Measurements from ENCODE around the gene LTBP1.

The LTBP1 gene

DNA sequence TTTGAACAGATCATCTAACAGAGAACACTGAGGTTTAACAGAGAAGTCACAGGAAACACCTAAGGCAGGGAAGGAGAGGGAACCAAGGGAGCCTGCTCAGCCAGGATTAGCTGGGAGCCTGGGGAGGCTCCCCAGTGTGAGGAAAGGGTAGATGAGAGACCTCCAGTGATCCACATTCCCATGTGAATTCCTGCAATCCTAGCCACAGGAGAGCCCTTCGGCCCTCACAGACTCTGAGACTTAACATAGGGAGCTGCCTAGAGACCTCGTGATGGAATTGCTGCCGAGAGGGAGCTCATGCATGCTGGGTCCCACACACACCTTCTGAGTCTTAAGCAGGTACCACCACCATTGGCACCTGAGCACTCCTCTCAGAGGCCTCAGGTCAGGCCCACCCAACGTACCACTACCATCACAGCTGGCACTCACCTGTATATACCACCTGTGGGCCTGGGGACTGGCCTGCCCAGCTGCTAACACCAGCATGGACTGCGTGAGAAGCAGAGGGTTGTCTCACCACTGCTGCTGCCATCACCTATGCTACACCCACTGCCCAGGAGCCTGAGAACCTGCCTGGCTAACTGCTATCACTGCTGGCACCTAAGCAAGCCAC, 303.8 kb downstream of the LTBP1 start:
- DNase-seq (ENCODE audit: extremely low read depth, insufficient read length): no peak
- Histone ChIP-seq H3K36me3 (ENCODE audit: control insufficient read depth, insufficient read depth, low read length) (no peaks in the 10 kb centered on the region), H3K4me3 (replicated peaks; ENCODE audit: low read depth, low read length) (no peak overlapping the region), H3K27me3 (replicated peaks; ENCODE audit: control insufficient read depth, insufficient read depth, low read length) (no peaks in the 10 kb centered on the region; the same call in 1 of the 2 replicates)
- TF ChIP-seq, protein P1, sequence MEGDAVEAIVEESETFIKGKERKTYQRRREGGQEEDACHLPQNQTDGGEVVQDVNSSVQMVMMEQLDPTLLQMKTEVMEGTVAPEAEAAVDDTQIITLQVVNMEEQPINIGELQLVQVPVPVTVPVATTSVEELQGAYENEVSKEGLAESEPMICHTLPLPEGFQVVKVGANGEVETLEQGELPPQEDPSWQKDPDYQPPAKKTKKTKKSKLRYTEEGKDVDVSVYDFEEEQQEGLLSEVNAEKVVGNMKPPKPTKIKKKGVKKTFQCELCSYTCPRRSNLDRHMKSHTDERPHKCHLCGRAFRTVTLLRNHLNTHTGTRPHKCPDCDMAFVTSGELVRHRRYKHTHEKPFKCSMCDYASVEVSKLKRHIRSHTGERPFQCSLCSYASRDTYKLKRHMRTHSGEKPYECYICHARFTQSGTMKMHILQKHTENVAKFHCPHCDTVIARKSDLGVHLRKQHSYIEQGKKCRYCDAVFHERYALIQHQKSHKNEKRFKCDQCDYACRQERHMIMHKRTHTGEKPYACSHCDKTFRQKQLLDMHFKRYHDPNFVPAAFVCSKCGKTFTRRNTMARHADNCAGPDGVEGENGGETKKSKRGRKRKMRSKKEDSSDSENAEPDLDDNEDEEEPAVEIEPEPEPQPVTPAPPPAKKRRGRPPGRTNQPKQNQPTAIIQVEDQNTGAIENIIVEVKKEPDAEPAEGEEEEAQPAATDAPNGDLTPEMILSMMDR (IDR thresholded peaks at IDR 0.05; ENCODE audit: insufficient read depth, low read length, poor library complexity, severe bottlenecking): no peak

DNA sequence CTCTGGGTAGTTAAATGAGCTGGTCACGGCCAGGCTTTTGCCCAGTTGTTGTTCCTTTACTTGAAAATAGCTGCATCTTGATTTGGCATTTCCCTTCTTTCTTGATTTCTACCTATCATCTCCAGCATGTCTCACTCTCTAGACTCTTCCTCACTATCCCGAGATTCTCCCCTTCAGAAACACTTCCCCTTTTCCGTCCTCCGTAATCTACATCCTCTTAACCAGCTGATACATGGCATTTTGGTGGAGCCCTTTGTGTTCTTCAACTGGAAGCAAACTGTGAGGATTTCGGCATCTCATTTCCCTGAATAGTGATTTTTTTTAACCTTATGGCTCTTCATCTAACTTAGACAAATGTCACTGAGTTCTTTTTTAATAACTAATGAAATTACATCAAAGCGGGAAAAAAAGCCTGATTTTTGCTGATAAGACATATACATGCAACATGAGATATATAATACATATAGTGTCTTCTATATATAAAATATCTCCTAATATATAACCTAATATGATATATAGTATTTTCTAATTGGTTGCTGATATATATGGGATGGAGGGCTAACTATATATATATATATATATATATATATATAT, 309.5 kb downstream of the LTBP1 start:
- no peak overlapping the region for H3K4me3 ChIP-seq (replicated peaks; ENCODE audit: low read depth, low read length)
- DNase-seq (ENCODE audit: extremely low read depth, insufficient read length): no peak
- H3K36me3 ChIP-seq (ENCODE audit: control insufficient read depth, insufficient read depth, low read length): no peaks in the 10 kb centered on the region
- TF ChIP-seq, protein P1 (IDR thresholded peaks at IDR 0.05; ENCODE audit: insufficient read depth, low read length, poor library complexity, severe bottlenecking): no peak
- no peaks in the 10 kb centered on the region for H3K27me3 ChIP-seq (replicated peaks; ENCODE audit: control insufficient read depth, insufficient read depth, low read length)

GRCh38 chr2:33258387-33258786, 311.6 kb downstream of the LTBP1 start:
- no peak for DNase-seq (ENCODE audit: extremely low read depth, insufficient read length)
- no peaks in the 10 kb centered on the region for H3K27me3 ChIP-seq (replicated peaks; ENCODE audit: control insufficient read depth, insufficient read depth, low read length)
- no peaks in the 10 kb centered on the region for H3K36me3 ChIP-seq (ENCODE audit: control insufficient read depth, insufficient read depth, low read length)
- TF ChIP-seq, protein P1 (IDR thresholded peaks at IDR 0.05; ENCODE audit: insufficient read depth, low read length, poor library complexity, severe bottlenecking): no peak
- H3K4me3 ChIP-seq (replicated peaks; ENCODE audit: low read depth, low read length): no peak overlapping the region

DNA sequence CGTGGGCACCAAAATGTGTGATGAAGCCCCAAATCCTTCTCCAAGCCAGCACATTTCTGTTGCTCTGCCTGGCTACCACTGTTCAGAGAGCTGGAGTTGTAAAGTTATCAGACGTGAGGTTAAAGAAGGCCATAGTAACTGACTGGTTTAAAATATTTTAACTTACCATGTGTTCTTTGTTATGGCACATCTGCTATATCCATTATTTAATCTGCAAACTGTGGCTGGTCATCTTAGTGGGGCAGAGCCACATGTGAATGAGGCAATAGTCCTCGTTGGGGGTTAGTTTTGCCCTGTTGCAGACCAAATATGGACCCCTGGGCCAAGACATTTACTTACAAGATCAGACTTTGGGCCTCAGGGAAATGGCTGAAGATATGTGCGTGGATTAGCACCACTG, 315.3 kb downstream of the LTBP1 start:
- TF ChIP-seq, protein P1 (IDR thresholded peaks at IDR 0.05; ENCODE audit: insufficient read depth, low read length, poor library complexity, severe bottlenecking): no peak
- H3K36me3 ChIP-seq (ENCODE audit: control insufficient read depth, insufficient read depth, low read length): no peaks in the 10 kb centered on the region

DNA sequence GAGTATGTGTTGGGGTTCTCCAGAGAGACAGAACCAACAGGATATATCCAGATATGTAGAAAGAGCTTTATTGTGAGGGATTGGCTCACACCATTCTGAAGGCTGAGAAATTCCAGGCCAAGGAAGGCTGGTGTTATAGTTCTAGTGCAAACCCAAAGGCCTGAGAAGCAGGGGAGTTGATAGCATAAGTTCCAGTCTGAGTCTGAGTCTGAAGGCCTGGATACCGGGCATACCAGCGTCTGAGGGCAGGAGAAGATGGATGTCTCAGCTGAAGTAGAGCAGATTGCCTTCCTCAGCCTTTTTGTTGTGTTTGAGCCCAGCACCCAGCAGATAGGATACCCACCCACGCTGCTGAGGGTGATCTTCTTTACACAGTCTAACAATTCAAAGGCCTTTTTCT, 318.0 kb downstream of the LTBP1 start:
- TF ChIP-seq, protein P1 (IDR thresholded peaks at IDR 0.05; ENCODE audit: insufficient read depth, low read length, poor library complexity, severe bottlenecking): no peak
- no peak overlapping the region for H3K4me3 ChIP-seq (replicated peaks; ENCODE audit: low read depth, low read length)
- H3K36me3 ChIP-seq (ENCODE audit: control insufficient read depth, insufficient read depth, low read length): no peaks in the 10 kb centered on the region
- no peak for DNase-seq (ENCODE audit: extremely low read depth, insufficient read length)
- H3K27me3 ChIP-seq (replicated peaks; ENCODE audit: control insufficient read depth, insufficient read depth, low read length): peaks cover 2% of the 10 kb centered on the region

More for the DNA sequence above, 315.3 kb downstream of the LTBP1 start:
- H3K27me3 ChIP-seq (replicated peaks; ENCODE audit: control insufficient read depth, insufficient read depth, low read length): no peaks in the 10 kb centered on the region
- no peak for DNase-seq (ENCODE audit: extremely low read depth, insufficient read length)
- H3K4me3 ChIP-seq (replicated peaks; ENCODE audit: low read depth, low read length): no peak overlapping the region

Measured in GM06990 (cell line).